ENCODE data around the gene TPP1.

TPP1 gene

DNA sequence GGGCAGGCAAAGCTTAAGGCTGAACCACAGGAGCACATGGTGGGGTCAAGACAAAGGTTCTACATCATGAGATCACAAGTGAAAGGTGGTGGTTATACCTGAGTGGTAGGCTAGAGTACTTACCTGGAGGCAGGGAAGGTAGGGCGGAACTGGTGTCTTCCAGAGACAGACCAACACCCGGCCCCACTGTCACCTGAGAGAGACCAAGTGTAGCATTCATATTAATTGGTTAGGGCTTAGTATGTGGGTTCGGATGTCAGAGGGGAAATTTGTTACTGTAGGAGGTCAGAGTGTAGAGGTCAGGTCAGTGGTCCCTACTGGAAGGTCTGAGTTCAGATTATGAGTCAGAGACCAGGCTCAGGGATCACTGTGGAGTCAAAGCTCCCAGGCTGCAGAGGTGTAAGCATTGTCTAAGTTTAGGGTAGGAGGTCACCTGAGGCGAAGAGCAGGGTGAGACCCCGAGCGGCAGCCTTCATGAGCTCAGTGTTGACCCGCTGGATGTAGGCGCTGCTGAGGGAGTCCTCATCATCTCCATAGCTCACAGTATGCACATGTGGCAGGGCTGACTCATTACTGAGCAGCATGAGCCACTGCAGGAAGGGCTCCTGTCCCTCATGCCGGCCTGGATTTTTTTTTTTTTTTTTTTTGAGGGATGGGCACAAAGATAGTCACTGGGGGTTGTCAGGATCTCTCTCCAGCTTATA, 3.2 kb downstream of the TPP1 start:
- TF ChIP-seq, protein P1, sequence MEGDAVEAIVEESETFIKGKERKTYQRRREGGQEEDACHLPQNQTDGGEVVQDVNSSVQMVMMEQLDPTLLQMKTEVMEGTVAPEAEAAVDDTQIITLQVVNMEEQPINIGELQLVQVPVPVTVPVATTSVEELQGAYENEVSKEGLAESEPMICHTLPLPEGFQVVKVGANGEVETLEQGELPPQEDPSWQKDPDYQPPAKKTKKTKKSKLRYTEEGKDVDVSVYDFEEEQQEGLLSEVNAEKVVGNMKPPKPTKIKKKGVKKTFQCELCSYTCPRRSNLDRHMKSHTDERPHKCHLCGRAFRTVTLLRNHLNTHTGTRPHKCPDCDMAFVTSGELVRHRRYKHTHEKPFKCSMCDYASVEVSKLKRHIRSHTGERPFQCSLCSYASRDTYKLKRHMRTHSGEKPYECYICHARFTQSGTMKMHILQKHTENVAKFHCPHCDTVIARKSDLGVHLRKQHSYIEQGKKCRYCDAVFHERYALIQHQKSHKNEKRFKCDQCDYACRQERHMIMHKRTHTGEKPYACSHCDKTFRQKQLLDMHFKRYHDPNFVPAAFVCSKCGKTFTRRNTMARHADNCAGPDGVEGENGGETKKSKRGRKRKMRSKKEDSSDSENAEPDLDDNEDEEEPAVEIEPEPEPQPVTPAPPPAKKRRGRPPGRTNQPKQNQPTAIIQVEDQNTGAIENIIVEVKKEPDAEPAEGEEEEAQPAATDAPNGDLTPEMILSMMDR (IDR thresholded peaks at IDR 0.05; ENCODE audit: low read depth, low read length): no peak
- DNase-seq (ENCODE audit: extremely low read depth, low read depth): no peak

- TF ChIP-seq, protein P1 (IDR thresholded peaks at IDR 0.05; ENCODE audit: low read depth, low read length): no peak
- no peak for DNase-seq (ENCODE audit: extremely low read depth, low read depth)
These were observed 4.2 kb downstream of the TPP1 start for GRCh38 chr11:6615046-6615445.

DNA sequence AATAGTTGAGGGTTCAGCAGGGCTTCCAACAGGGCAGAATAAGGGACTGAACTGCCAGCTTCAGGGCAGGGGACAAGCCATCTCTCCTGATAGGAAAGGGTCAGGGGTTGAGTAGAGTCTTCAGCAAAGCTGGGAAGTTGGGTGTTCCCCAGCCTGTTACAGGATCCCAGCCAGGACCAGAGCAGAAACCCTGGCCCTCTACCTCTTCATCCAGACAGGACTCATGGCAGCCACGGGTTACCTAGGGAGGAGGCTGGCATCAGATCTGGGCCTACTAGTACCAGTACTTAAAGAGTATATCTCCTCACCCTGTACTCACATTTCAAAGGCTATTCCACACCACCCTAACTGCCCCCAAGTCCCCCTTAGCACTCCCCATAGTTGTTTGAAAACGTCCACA, 4.8 kb downstream of the TPP1 start:
- TF ChIP-seq, protein P1 (IDR thresholded peaks at IDR 0.05; ENCODE audit: low read depth, low read length): no peak
- DNase-seq (ENCODE audit: extremely low read depth, low read depth): no peak

- no peak for DNase-seq (ENCODE audit: extremely low read depth, low read depth)
- TF ChIP-seq, protein P1 (IDR thresholded peaks at IDR 0.05; ENCODE audit: low read depth, low read length): no peak
These were observed 5.7 kb downstream of the TPP1 start for GRCh38 chr11:6613496-6613895.

DNA sequence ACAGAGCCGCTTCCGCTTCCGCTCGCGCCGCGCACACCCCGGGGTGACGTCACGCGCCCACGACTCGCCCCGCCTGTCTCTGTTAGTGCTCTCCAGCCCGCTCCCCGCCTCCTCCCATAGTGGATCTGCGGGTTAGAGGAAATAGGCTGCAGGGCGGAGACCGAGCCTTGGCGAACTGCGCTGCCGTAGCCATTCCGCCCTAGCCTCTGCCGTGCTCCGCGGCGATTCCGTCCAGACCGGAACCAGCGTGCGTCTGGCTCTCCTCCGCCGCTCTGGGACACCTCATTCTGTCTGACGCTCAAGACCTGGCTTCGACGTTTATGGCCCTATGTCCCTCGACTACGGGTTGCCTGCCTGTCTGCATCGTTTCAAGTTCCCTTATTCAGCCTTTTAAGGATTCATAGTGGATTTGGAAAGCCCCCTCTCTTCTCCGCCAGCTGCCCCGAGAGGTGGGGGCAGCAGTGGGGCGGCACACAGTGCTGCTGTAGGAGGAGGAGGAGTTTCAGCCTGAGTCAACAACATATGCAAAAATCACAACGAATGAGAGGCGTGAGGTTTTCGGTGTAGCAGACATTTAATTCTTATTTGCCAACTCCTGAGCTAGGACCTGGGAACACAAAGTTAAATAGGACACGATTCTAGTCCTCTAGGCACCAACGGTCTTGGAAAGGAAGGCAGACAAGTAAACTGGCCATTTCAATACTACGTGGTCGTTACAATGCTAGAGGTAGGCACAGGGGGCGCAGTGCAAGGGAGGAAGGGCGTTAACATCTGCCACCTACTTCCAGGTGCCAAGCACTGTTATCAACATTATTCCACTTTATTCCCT, 6.8 kb downstream of the TPP1 start, which contains the start of gene TAF10:
TSS of gene TAF10 (minus strand) at position 4 of the 829 bp plus-strand sequence. CDS start 27 bp downstream, outside the sequence.
- peak; percentile 91 for DNase-seq (ENCODE audit: extremely low read depth, low read depth)

GRCh38 chr11:6611963-6612212, 7.3 kb downstream of the TPP1 start:
- TF ChIP-seq, protein P1 (IDR thresholded peaks at IDR 0.05; ENCODE audit: low read depth, low read length): no peak
- no peak for DNase-seq (ENCODE audit: extremely low read depth, low read depth)

More for the DNA sequence above, 6.8 kb downstream of the TPP1 start, which contains the start of gene TAF10:
- TF ChIP-seq, protein P1 (IDR thresholded peaks at IDR 0.05; ENCODE audit: low read depth, low read length): peak; percentile 48
